ENCODE measurements around the gene DHH.
"Not testable (repeated sequence)": the region's sequence is repeated elsewhere in the genome, so short reads cannot be mapped to it uniquely, and the experiment has no call there.

Gene DHH

GRCh38 chr12:49068879-49069506 is 25.6 kb downstream of the DHH start:
- H3K4me3 ChIP-seq (ENCODE audit: low read depth, low read length), result peak overlapping the region; percentile 87
- no peak overlapping the region for H3K9ac ChIP-seq (ENCODE audit: low read depth, low read length)
- no peaks in the 10 kb centered on the region for H3K36me3 ChIP-seq (ENCODE audit: control insufficient read depth, insufficient read depth, low read length)
- H3K27ac ChIP-seq (ENCODE audit: low read depth, low read length), result no peak overlapping the region
- peaks cover 5% of the 10 kb centered on the region for H3K4me1 ChIP-seq (ENCODE audit: control insufficient read depth, insufficient read depth, low read length)
- H3K27me3 ChIP-seq (ENCODE audit: control insufficient read depth, insufficient read depth, low read length), result peaks cover 14% of the 10 kb centered on the region
- no peaks in the 10 kb centered on the region for H3K9me3 ChIP-seq (ENCODE audit: control insufficient read depth, insufficient read depth, low read length)

- H3K9ac ChIP-seq (ENCODE audit: low read depth, low read length), result no peak overlapping the region
Observed at GRCh38 chr12:49066120-49066519, 28.5 kb downstream of the DHH start.

DNA sequence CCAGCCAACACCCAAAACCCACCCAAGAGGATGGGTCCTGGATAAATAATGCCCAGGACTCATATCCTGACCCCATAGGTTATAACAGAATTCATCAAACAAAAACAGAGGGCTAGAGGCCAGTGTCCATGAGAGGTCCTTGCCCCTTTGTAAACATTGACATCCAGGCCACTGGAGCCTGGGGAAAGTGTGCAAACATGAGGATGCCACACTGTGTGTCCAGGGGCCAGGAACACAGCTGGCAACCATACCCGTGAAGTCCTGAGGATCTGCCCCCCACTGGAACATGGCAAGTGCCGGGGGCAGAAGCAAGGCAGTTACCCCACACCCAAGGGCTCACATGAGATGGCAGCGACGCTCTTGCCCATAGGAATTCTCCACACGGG is 29.8 kb downstream of the DHH start:
- H3K4me1 ChIP-seq (ENCODE audit: control insufficient read depth, insufficient read depth, low read length), result no peaks in the 10 kb centered on the region
- H3K36me3 ChIP-seq (ENCODE audit: control insufficient read depth, insufficient read depth, low read length), result no peaks in the 10 kb centered on the region
- peaks cover 11% of the 10 kb centered on the region for H3K27me3 ChIP-seq (ENCODE audit: control insufficient read depth, insufficient read depth, low read length)
- no peak overlapping the region for H3K27ac ChIP-seq (ENCODE audit: low read depth, low read length)
- no peak overlapping the region for H3K9ac ChIP-seq (ENCODE audit: low read depth, low read length)
- H3K9me3 ChIP-seq (ENCODE audit: control insufficient read depth, insufficient read depth, low read length), result no peaks in the 10 kb centered on the region
- no peak overlapping the region for H3K4me3 ChIP-seq (ENCODE audit: low read depth, low read length)

More at GRCh38 chr12:49066120-49066519, 28.5 kb downstream of the DHH start:
- Histone ChIP-seq H3K36me3 (ENCODE audit: control insufficient read depth, insufficient read depth, low read length) (no peaks in the 10 kb centered on the region), H3K4me1 (ENCODE audit: control insufficient read depth, insufficient read depth, low read length) (peaks cover 5% of the 10 kb centered on the region), H3K27ac (ENCODE audit: low read depth, low read length) (no peak overlapping the region), H3K9me3 (ENCODE audit: control insufficient read depth, insufficient read depth, low read length) (no peaks in the 10 kb centered on the region), H3K4me3 (ENCODE audit: low read depth, low read length) (no peak overlapping the region), H3K27me3 (ENCODE audit: control insufficient read depth, insufficient read depth, low read length) (peaks cover 14% of the 10 kb centered on the region)

GRCh38 chr12:49061916-49062315 is 32.7 kb downstream of the DHH start:
- H3K4me3 ChIP-seq (ENCODE audit: low read depth, low read length); H3K36me3 ChIP-seq (ENCODE audit: control insufficient read depth, insufficient read depth, low read length): not testable (repeated sequence)

DNA sequence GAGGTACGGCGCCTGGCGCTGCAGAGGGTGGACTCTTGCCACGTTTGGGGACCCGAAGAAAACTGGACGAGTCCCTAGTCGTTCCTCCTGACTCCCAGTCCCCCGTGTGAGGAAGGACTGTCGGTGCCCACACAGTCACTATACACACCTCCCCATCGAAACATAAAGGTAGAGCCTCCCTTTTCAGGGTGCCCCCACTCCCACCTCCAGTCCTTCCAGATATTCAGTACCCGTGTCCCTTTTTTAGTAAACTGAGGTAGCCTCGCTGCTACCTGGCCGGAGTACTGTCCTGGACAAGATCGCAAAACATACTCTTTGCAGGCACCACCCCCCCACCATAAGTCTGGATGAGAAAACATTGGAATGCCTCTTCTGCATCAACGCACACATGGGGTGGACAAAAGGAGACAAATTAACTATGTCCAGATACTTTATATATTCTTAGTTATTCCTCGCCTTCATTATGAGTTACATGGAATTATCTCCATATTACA is 33.4 kb downstream of the DHH start:
- Histone ChIP-seq H3K9ac (ENCODE audit: low read depth, low read length) (peak overlapping the region; percentile 98), H3K9me3 (ENCODE audit: control insufficient read depth, insufficient read depth, low read length) (no peaks in the 10 kb centered on the region), H3K27ac (ENCODE audit: low read depth, low read length) (peak overlapping the region; percentile 98), H3K27me3 (ENCODE audit: control insufficient read depth, insufficient read depth, low read length) (no peaks in the 10 kb centered on the region), H3K4me3 (ENCODE audit: low read depth, low read length) (peak overlapping the region; percentile 78), H3K4me1 (ENCODE audit: control insufficient read depth, insufficient read depth, low read length) (peaks cover 23% of the 10 kb centered on the region), H3K36me3 (ENCODE audit: control insufficient read depth, insufficient read depth, low read length) (no peaks in the 10 kb centered on the region)

More at GRCh38 chr12:49061916-49062315, 32.7 kb downstream of the DHH start:
- not testable (repeated sequence) for H3K27ac ChIP-seq (ENCODE audit: low read depth, low read length); H3K9me3 ChIP-seq (ENCODE audit: control insufficient read depth, insufficient read depth, low read length); H3K9ac ChIP-seq (ENCODE audit: low read depth, low read length); H3K27me3 ChIP-seq (ENCODE audit: control insufficient read depth, insufficient read depth, low read length)
- peaks cover 16% of the 10 kb centered on the region for H3K4me1 ChIP-seq (ENCODE audit: control insufficient read depth, insufficient read depth, low read length)

GRCh38 chr12:49060237-49061156 is 34.1 kb downstream of the DHH start, which contains the start of gene KMT2D:
TSS of gene KMT2D (minus strand) at chr12:49060794. CDS start at chr12:49055324, 5,470 bp downstream.
- H3K9me3 ChIP-seq (ENCODE audit: control insufficient read depth, insufficient read depth, low read length), result no peaks in the 10 kb centered on the region
- peaks cover 30% of the 10 kb centered on the region for H3K4me1 ChIP-seq (ENCODE audit: control insufficient read depth, insufficient read depth, low read length)
- H3K4me3 ChIP-seq (ENCODE audit: low read depth, low read length), result peak within 1 kb of the TSS; percentile 78
- no peaks in the 10 kb centered on the region for H3K27me3 ChIP-seq (ENCODE audit: control insufficient read depth, insufficient read depth, low read length)
- no peaks in the 10 kb centered on the region for H3K36me3 ChIP-seq (ENCODE audit: control insufficient read depth, insufficient read depth, low read length)
- peak within 1 kb of the TSS; percentile 98 for H3K9ac ChIP-seq (ENCODE audit: low read depth, low read length)
- peak within 1 kb of the TSS; percentile 98 for H3K27ac ChIP-seq (ENCODE audit: low read depth, low read length)

DNA sequence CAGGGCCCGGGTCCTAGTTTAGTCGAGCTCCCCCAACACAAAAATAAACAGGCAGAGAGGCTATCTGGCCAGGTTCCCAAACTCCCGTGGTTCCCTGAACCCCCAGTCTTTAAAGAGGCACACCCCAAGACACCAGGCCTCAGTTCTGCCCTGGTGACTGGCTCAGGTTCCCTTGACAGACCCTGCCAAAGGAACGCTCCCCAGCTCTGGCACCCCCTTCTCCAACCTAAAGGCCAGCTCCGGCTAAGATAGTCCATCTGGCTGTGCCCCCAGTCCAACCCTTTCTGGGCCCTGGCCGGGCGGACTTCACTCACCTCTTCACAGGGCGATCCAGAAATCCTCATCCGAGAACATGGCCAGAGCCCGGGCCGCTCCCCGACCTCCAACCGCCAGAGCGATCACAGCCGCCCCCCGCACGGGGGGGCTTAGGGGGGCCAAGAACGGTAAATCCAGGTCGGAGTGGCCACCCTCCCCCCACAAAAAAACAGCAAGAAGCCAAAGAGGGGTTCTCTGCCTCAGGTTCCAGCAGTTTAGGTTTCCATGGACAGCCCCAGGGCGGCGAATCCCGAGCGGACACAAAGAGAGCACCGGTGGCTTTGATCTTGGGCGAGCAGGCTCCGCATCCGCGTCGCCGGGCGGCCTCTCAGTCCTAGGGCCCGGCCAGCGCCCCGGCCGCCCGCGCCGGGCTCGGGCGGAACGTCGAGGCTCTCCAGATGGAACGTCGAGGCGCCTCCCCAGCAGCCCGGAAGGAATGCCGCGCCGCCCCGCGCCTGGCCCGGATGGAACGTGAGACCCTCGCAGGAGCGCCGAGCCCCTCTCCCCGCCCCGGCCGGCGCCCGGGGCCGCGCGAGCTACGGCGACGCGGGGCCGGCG is 35.1 kb downstream of the DHH start:
- H3K4me1 ChIP-seq (ENCODE audit: control insufficient read depth, insufficient read depth, low read length), result peaks cover 31% of the 10 kb centered on the region
- no peaks in the 10 kb centered on the region for H3K9me3 ChIP-seq (ENCODE audit: control insufficient read depth, insufficient read depth, low read length)
- peak overlapping the region; percentile 98 for H3K27ac ChIP-seq (ENCODE audit: low read depth, low read length)
- H3K9ac ChIP-seq (ENCODE audit: low read depth, low read length), result peak overlapping the region; percentile 98
- H3K36me3 ChIP-seq (ENCODE audit: control insufficient read depth, insufficient read depth, low read length), result peaks cover 9% of the 10 kb centered on the region
- H3K27me3 ChIP-seq (ENCODE audit: control insufficient read depth, insufficient read depth, low read length), result no peaks in the 10 kb centered on the region
- H3K4me3 ChIP-seq (ENCODE audit: low read depth, low read length), result peak overlapping the region; percentile 78

GRCh38 chr12:49059045-49059298 is 35.6 kb downstream of the DHH start:
- Histone ChIP-seq H3K4me3 (ENCODE audit: low read depth, low read length) (peak overlapping the region; percentile 78), H3K27ac (ENCODE audit: low read depth, low read length) (no peak overlapping the region), H3K9me3 (ENCODE audit: control insufficient read depth, insufficient read depth, low read length) (no peaks in the 10 kb centered on the region), H3K4me1 (ENCODE audit: control insufficient read depth, insufficient read depth, low read length) (peaks cover 31% of the 10 kb centered on the region), H3K9ac (ENCODE audit: low read depth, low read length) (peak overlapping the region; percentile 98), H3K36me3 (ENCODE audit: control insufficient read depth, insufficient read depth, low read length) (peaks cover 14% of the 10 kb centered on the region), H3K27me3 (ENCODE audit: control insufficient read depth, insufficient read depth, low read length) (no peaks in the 10 kb centered on the region)

GRCh38 chr12:49058366-49059044 is 36.1 kb downstream of the DHH start:
- Histone ChIP-seq H3K9me3 (ENCODE audit: control insufficient read depth, insufficient read depth, low read length) (no peaks in the 10 kb centered on the region), H3K27ac (ENCODE audit: low read depth, low read length) (no peak overlapping the region), H3K27me3 (ENCODE audit: control insufficient read depth, insufficient read depth, low read length) (no peaks in the 10 kb centered on the region), H3K36me3 (ENCODE audit: control insufficient read depth, insufficient read depth, low read length) (peaks cover 19% of the 10 kb centered on the region), H3K9ac (ENCODE audit: low read depth, low read length) (no peak overlapping the region), H3K4me1 (ENCODE audit: control insufficient read depth, insufficient read depth, low read length) (peaks cover 31% of the 10 kb centered on the region), H3K4me3 (ENCODE audit: low read depth, low read length) (peak overlapping the region; percentile 78)

DNA sequence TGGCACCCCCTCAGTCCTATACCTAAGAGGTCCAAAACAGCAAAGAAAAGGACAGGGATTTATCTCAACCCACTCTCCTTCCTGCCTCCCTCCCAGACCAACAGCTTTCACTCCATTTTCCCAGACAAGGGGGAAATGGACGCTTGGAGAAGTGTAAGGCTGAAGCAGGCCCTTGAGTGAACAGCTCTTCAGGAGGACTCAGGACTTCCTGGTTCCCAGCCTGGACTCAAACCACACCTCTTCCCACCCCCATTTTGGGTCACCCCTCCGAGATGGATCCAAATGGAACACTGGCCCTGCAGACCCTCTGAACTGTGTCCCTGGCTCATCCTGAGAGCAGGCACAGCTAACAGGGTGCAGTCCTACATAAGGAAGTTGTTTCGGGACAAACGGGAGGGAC is 36.7 kb downstream of the DHH start:
- peak overlapping the region; percentile 78 for H3K4me3 ChIP-seq (ENCODE audit: low read depth, low read length)
- no peak overlapping the region for H3K9ac ChIP-seq (ENCODE audit: low read depth, low read length)
- H3K27me3 ChIP-seq (ENCODE audit: control insufficient read depth, insufficient read depth, low read length), result no peaks in the 10 kb centered on the region
- peaks cover 31% of the 10 kb centered on the region for H3K4me1 ChIP-seq (ENCODE audit: control insufficient read depth, insufficient read depth, low read length)
- H3K27ac ChIP-seq (ENCODE audit: low read depth, low read length), result no peak overlapping the region
- H3K9me3 ChIP-seq (ENCODE audit: control insufficient read depth, insufficient read depth, low read length), result no peaks in the 10 kb centered on the region
- H3K36me3 ChIP-seq (ENCODE audit: control insufficient read depth, insufficient read depth, low read length), result peaks cover 25% of the 10 kb centered on the region

All from HUES48 (cell line).